Hypothalamus (tissue), 51 donors: ENCODE data around the gene RMDN3.

Experiments used
- DNase-seq, 51 donors: peaks; one replicate each; lab custom pipeline; 2025; lab: John Stamatoyannopoulos, UW

Gene RMDN3

DNA sequence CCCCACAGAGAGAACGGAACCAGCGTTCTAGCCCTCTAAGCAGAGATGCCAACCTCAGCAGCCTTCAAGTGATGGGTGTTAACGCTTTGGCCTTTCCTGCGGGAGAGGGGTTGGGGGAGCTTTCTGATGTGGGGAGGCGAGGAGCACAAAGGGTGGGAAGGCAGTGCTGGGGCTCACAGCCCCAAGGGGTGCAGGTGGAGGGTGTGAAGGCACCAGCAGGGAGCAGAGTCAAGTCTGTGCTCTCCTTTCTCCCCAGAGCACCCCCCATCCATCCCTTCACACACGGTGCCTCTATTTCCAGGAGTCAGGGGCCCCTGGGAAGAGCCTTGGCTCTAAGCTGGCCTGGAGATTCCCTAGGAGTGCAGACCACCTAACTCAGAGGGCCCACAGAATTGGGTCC is 18.8 kb upstream of the RMDN3 start:
- no peak for DNase-seq

GRCh38 chr15:40773496-40773895 is 18.4 kb upstream of the RMDN3 start:
- DNase-seq, result no peak

DNA sequence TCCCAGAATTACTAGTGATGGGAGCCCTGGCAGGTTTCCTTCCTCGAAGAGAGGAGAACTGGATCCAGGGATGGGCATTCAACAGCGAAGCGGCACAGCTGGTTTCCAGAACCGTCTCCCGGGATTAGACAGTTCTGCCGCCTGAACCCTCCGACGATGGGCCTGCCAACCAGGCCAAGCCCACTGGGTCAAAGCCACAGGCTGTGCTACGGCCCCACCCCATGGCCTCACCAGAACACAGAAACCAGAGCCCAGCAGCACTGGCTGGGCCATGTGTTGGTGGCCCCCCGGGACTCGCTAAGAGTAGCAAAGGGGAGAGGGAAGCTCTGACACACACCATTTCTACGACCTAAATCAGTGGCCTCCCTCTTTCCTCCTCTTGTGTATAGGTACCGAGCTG is 17.0 kb upstream of the RMDN3 start:
- DNase-seq, result peak in 10 of 51 donors; percentile 9 to 43 (median 14)

DNA sequence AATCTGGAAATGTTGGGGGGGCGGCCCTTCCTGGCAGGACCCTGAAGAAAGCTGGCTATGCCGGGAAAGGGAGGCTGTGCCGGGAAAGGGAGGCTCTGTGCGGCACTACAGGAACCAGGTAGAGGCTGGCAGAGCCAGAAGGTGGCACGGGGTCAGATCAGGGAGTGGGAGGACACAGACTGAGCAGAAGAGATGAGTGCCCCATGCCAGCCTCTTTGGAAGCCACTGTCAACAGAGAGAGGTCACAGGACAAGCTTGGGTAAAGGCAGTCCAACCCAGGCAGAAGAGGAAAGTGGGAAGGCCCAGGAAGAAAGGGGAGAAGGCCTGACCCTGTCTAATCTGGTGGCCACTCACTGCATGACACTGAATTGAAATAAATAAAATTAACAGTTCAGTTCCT is 16.2 kb upstream of the RMDN3 start:
- DNase-seq, result no peak

DNA sequence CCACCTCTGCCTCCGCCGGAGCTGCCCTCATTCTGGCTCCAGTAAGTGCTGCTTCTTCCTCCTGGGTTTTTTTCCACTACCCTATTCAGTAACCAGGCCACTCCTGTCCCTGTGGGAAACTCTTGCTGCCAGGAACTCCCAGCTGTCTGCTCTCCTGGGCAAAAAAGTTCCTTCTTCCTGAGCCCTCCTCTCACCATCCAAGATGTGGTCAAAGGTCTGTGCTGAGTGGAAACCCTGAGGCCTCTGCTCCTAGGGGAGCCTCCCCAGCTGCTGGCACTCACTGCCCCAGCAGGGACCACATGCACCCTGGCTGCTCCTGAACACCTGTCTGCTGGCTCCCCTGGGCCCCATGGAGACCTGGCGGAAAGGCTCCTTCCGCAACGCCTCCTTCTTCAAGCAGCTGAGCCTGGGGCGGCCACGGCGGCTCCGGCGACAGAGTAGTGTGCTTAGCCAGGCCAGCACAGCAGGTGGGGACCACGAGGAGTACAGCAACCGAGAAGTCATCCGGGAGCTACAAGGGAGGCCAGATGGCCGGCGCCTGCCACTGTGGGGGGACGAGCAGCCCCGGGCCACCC is 15.2 kb upstream of the RMDN3 start:
- DNase-seq, result no peak

GRCh38 chr15:40769274-40770146 is 14.5 kb upstream of the RMDN3 start, which contains the start of gene C15orf62:
TSS of gene C15orf62 (plus strand) at chr15:40769980. CDS start at chr15:40770496, 516 bp downstream.
- DNase-seq, result peak in 29 of 51 donors; percentile 10 to 63 (median 39)

- no peak for DNase-seq
These were observed 13.6 kb upstream of the RMDN3 start for GRCh38 chr15:40768521-40769273.

GRCh38 chr15:40767838-40768500 is 12.9 kb upstream of the RMDN3 start:
- no peak for DNase-seq

- peak in 1 of 51 donors; percentile 14 for DNase-seq
These were observed 12.1 kb upstream of the RMDN3 start for GRCh38 chr15:40766906-40767837.

- DNase-seq, result no peak
These were observed 11.3 kb upstream of the RMDN3 start for GRCh38 chr15:40766194-40766815.

GRCh38 chr15:40764629-40765103 is 9.6 kb upstream of the RMDN3 start:
- peak in 1 of 51 donors; percentile 13 for DNase-seq

DNA sequence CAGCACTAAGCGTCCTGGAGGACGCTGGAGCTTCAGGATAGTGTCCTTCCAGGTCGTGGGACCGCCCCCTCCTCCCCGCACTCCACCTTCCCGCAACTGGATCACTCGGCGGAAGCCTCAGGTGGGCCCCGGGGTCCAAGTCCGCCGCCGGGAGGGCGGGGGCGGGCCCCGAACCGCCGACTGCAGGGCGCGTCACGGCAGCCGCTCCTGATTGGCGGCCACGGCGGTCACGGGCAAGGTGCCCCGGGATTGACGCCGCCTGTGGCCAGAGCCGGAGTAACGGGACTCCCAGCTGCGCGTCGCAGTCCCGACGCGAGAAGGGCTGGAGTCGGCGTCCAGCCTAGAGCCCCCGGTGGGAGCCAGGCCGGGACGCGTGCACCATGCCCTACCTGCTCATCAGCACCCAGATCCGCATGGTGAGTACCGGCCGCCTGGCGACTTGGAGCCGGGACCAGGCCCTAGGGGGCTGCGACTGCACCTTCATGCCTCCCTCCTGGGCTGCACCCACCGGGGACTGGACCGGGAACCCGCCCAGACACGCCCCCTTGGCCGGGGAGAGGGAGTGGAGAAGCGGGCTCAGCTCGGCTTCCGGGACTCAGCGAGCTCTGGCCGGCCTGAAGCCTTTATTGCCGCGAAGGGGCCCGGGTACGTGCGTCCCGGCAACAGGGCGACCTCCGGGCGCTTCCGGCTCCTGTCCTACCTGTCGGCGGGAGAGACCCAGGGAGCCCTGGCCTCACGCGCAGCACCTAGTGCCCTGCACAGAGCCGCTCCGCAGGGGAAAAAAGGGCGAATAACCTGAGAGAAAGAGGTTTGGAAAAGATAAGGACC is 9.0 kb upstream of the RMDN3 start, which contains the start of gene GCHFR:
Gene GCHFR, plus strand, starts transcription at position 268 of the 828 bp plus-strand sequence. Its CDS starts 113 bp downstream, at position 381.
- DNase-seq, result peak in 28 of 51 donors; percentile 15 to 69 (median 46)

GRCh38 chr15:40762919-40763800 is 8.1 kb upstream of the RMDN3 start:
- peak in 20 of 51 donors; percentile 17 to 55 (median 26) for DNase-seq

DNA sequence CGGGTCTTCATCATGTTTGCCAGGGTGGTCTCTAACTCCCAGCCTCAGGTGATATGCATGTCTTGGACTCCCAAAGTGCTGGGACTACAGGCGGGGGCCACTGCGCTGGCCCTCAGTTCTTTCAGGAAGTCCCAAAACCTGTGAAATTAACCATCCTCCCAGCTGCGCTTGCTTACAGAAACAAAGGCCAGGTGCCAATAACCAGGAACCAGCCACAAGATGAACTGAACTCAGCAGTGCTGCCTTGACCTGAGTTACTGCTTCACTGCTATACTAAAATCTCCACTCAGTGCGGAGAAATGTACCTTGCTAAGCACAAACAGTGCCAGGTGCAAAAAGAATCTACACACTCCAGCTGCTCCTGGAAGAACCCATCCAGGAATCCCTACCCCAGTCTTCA is 4.9 kb upstream of the RMDN3 start:
- DNase-seq, result no peak

DNA sequence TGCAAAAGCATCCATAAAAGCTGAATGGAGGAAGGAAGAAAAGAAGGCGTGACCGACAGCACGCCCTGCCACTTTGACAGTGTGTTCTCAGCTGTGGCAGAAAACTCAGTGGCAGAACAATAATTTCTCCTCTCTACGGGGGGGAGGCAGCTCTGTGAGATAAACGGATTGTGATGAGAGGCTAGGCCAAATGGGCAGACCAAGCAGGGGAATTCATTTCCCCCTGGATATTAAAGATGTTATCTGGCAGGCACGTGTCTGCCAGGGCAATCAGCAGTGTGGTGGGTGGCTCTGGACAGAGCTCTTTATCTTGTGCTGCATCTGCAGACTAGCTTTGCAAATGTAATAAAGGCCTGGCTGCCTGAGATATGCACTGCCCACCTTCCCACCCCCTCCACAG is 1.9 kb upstream of the RMDN3 start:
- DNase-seq, result no peak

DNA sequence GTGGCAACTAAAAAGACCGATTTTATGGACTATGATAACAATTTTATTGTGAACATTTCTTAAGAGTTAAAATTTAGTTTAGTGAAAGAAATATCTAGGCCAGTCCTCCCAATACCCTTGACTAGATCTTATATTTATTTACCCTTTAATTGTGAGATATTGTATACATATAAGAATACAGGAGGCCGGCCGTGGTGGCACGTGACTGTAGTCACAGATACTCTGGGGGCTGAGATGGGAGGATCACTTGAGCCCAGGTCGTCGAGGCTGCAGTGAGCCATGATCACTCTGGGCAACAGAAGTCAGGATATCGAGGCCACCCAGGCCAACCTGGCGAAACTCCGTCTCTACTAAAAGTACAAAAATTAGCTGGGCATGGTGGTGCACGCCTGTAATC is 756 bp upstream of the RMDN3 start:
- no peak for DNase-seq

- DNase-seq, result peak in 5 of 51 donors; percentile 20 to 47 (median 41)
These were observed 526 bp downstream of the RMDN3 start for GRCh38 chr15:40754574-40754882.
